ENCODE data around the gene CASR.

The CASR gene

GRCh38 chr3:122299872-122300460, 116.5 kb downstream of the CASR start:
- DNase-seq (ENCODE audit: low spot score) (no peak), FAIRE-seq (no peak)

GRCh38 chr3:122301063-122301462, 117.6 kb downstream of the CASR start:
- no peak for FAIRE-seq

GRCh38 chr3:122305818-122306621, 122.6 kb downstream of the CASR start:
- DNase-seq (ENCODE audit: low spot score) (peak; percentile 18), FAIRE-seq (no peak)

More at GRCh38 chr3:122301063-122301462, 117.6 kb downstream of the CASR start:
- DNase-seq (ENCODE audit: low spot score) = no peak

GRCh38 chr3:122306622-122306953, 123.1 kb downstream of the CASR start:
- DNase-seq (ENCODE audit: low spot score) (no peak), FAIRE-seq (no peak)

GRCh38 chr3:122307094-122307687, 123.7 kb downstream of the CASR start:
- no peak for FAIRE-seq

GRCh38 chr3:122307976-122308375, 124.5 kb downstream of the CASR start:
- DNase-seq (ENCODE audit: low spot score) (no peak), FAIRE-seq (peak; percentile 23)

More at GRCh38 chr3:122307094-122307687, 123.7 kb downstream of the CASR start:
- DNase-seq (ENCODE audit: low spot score) = no peak

- FAIRE-seq (no peak), DNase-seq (ENCODE audit: low spot score) (no peak)
Measured at GRCh38 chr3:122310361-122310760, 126.9 kb downstream of the CASR start.

- FAIRE-seq = no peak
- DNase-seq (ENCODE audit: low spot score) = no peak
Measured at GRCh38 chr3:122312826-122313225, 129.4 kb downstream of the CASR start.

- DNase-seq (ENCODE audit: low spot score) (no peak), FAIRE-seq (no peak)
Measured at GRCh38 chr3:122313281-122313680, 129.8 kb downstream of the CASR start.

- FAIRE-seq (no peak), DNase-seq (ENCODE audit: low spot score) (no peak)
Measured at GRCh38 chr3:122314228-122314876, 130.9 kb downstream of the CASR start.

- FAIRE-seq (no peak), DNase-seq (ENCODE audit: low spot score) (no peak)
Measured at GRCh38 chr3:122315619-122316018, 132.2 kb downstream of the CASR start.

GRCh38 chr3:122316368-122316767, 132.9 kb downstream of the CASR start:
- DNase-seq (ENCODE audit: low spot score) (no peak), FAIRE-seq (no peak)

GRCh38 chr3:122318620-122319019, 135.2 kb downstream of the CASR start:
- FAIRE-seq (no peak), DNase-seq (ENCODE audit: low spot score) (no peak)

- DNase-seq (ENCODE audit: low spot score) = no peak
- FAIRE-seq = peak; percentile 13
Measured at GRCh38 chr3:122322095-122323075, 138.9 kb downstream of the CASR start.

- no peak for FAIRE-seq
Measured at GRCh38 chr3:122324871-122325323, 141.4 kb downstream of the CASR start, which contains the start of gene CSTA. CSTA (plus strand) TSS chr3:122325248; CDS start chr3:122325293, 45 bp downstream.

GRCh38 chr3:122325769-122326168, 142.3 kb downstream of the CASR start:
- FAIRE-seq = no peak
- no peak for DNase-seq (ENCODE audit: low spot score)

More at GRCh38 chr3:122324871-122325323, 141.4 kb downstream of the CASR start, which contains the start of gene CSTA:
- DNase-seq (ENCODE audit: low spot score) = no peak

- DNase-seq (ENCODE audit: low spot score) = no peak
- FAIRE-seq = no peak
Measured at GRCh38 chr3:122331886-122332285, 148.4 kb downstream of the CASR start.

GRCh38 chr3:122332551-122332950, 149.1 kb downstream of the CASR start:
- no peak for FAIRE-seq
- DNase-seq (ENCODE audit: low spot score) = no peak
